DND-41 (cell line): ENCODE measurements around the gene LITAFD.

Experiments used
- EZH2 ChIP-seq: IDR thresholded peaks from 3 replicates; pipeline ENCODE4 v1.6.1; 2012; ENCODE audit warnings: borderline replicate concordance, low read depth, mild to moderate bottlenecking, moderate library complexity, low read length, inconsistent platforms; ENCODE audit not compliant: severe bottlenecking
- TF ChIP-seq, protein P1 (sequence below): IDR thresholded peaks from 2 replicates; pipeline ENCODE4 v1.5.1; 2012; ENCODE audit warnings: borderline replicate concordance, low read length, moderate library complexity, mild to moderate bottlenecking; ENCODE audit not compliant: poor library complexity, severe bottlenecking; ENCODE audit errors: extremely low read depth

DNA sequence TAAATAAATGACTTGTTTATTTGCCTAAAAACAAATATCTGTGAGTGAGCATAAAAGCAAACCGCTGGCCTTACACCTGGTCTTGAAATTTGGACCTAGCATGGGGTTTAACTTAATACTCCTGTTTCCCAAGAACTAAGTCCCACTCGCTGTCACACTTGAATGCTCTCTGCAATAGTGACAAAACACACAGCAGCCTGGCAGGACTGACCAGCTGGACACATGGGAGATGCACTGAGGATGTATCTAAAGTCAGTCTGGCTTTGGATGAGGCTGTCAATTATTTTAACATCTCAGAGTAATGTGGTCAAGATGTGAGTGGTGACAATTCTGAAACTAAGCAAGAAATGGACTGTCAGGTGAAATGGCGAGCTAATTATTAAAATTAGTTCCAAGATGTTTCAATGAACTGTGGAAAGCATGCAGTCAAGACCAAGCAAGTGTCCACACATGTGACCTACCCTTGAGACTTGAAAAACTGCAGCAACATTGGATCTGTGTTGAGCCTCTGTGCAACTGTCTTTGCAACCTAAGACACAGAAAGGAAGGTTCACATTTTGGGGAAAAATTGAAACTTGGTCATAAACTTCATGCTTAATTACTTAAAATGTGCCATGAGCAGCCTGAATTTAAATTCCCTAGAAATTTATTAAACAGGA is 16.6 kb downstream of the LITAFD start:
- TF ChIP-seq, protein P1, sequence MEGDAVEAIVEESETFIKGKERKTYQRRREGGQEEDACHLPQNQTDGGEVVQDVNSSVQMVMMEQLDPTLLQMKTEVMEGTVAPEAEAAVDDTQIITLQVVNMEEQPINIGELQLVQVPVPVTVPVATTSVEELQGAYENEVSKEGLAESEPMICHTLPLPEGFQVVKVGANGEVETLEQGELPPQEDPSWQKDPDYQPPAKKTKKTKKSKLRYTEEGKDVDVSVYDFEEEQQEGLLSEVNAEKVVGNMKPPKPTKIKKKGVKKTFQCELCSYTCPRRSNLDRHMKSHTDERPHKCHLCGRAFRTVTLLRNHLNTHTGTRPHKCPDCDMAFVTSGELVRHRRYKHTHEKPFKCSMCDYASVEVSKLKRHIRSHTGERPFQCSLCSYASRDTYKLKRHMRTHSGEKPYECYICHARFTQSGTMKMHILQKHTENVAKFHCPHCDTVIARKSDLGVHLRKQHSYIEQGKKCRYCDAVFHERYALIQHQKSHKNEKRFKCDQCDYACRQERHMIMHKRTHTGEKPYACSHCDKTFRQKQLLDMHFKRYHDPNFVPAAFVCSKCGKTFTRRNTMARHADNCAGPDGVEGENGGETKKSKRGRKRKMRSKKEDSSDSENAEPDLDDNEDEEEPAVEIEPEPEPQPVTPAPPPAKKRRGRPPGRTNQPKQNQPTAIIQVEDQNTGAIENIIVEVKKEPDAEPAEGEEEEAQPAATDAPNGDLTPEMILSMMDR = no peak
- TF ChIP-seq EZH2 = no peak
